ENCODE data around the gene ASXL3. TPM values are rescaled to one million over a fixed set of nuclear protein-coding genes. Genes with fewer than 3 reads are reported as not detected.

Gene ASXL3
- total and polyA plus RNA-seq, 10 of the 15 experiments (the other 5 are each of a cell fraction or from before 2014, with no cell fraction given) = 0.15 TPM; not detected in 9

DNA sequence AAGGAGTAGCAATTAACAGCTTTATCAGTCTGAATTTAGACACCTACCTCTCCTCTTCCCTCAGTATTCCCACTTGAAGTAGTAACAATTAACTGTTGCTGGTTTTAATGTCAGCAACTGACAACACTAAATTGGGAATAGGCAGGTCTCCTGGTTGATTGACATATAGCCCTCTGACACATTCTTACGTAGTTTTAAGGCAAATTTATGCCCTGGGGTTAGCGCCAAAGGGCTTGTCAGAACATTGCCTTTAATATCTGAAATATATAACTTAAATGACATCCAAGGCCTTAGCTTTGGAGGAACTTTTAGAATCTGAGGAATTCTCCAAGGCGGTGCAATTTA, 7.4 kb downstream of the ASXL3 start:
- Histone ChIP-seq H3K27ac (ENCODE audit: control insufficient read depth, insufficient read depth) (no peak overlapping the region), H3K36me3 (ENCODE audit: control insufficient read depth in 2 of 2, insufficient read depth in 2 of 2, low read length in 1 of 2) (no peaks in the 10 kb centered on the region), H4K20me1 (ENCODE audit: control insufficient read depth, insufficient read depth) (no peaks in the 10 kb centered on the region), H3K4me2 (ENCODE audit: control insufficient read depth, insufficient read depth) (no peak overlapping the region), H3K27me3 (replicated peaks in 1 of 2; ENCODE audit: control insufficient read depth in 2 of 2, insufficient read depth in 2 of 2, low read length in 1 of 2) (no peaks in the 10 kb centered on the region; a peak in 1 of 4 replicates), H3K4me3 (no peak overlapping the region), H3K79me2 (ENCODE audit: control insufficient read depth, insufficient read depth, low read length) (no peaks in the 10 kb centered on the region), H3K9me3 (replicated peaks; ENCODE audit: control insufficient read depth, insufficient read depth, low read length) (no peaks in the 10 kb centered on the region), H2AFZ (ENCODE audit: control insufficient read depth, low read depth, low read length) (no peak overlapping the region), H3K9ac (ENCODE audit: control insufficient read depth, insufficient read depth, low read length) (no peak overlapping the region), H3K4me1 (ENCODE audit: control insufficient read depth, insufficient read depth, low read length) (no peaks in the 10 kb centered on the region)
- no peak for FAIRE-seq
- ChIA-PET SMC1A (ENCODE audit: uncharacterized antibody, unreplicated experiment) (interaction anchor here (1.0 kb wide), 1 partner anchor 10 kb away, joined by 3 read pairs; no protein-coding TSS in a partner anchor), CTCF (no interaction called here), POLR2A (no interaction called here), RAD21 (ENCODE audit: unreplicated experiment) (no interaction called here)
- no peak for DNase-seq (ENCODE audit: low read depth, low spot score)
- intact Hi-C loops (cut with micrococcal nuclease; ENCODE audit: unreplicated experiment) (no loop called here), in situ Hi-C loops (cut with MboI) (no loop called here)
- 14% methylated on average over 3 of the region's 3 CpGs for WGBS (ENCODE audit: insufficient coverage, insufficient replicate concordance, low lambda C conversion rate, missing lambda C conversion rate)
- no TSS peak for BruUV-seq (replicated peaks)
- no peak for ATAC-seq
- TF ChIP-seq, protein P1, sequence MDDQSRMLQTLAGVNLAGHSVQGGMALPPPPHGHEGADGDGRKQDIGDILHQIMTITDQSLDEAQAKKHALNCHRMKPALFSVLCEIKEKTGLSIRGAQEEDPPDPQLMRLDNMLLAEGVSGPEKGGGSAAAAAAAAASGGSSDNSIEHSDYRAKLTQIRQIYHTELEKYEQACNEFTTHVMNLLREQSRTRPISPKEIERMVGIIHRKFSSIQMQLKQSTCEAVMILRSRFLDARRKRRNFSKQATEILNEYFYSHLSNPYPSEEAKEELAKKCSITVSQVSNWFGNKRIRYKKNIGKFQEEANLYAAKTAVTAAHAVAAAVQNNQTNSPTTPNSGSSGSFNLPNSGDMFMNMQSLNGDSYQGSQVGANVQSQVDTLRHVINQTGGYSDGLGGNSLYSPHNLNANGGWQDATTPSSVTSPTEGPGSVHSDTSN (IDR thresholded peaks at IDR 0.05; ENCODE audit: insufficient replicate concordance, low read depth, low read length) = no peak
- TF ChIP-seq HDAC6 (IDR thresholded peaks at IDR 0.05; ENCODE audit: unreplicated experiment) (no peak), NFIC (IDR thresholded peaks at IDR 0.05; ENCODE audit: low read depth, low read length) (no peak), NKRF (conservative IDR thresholded peaks at IDR 0.05) (no peak), NR2C1 (IDR thresholded peaks at IDR 0.05) (no peak), RELB (IDR thresholded peaks at IDR 0.05; ENCODE audit: low read depth) (no peak), MYB (IDR thresholded peaks at IDR 0.05; ENCODE audit: borderline replicate concordance, low read depth, low read length) (no peak), USF1 (IDR thresholded peaks at IDR 0.05; ENCODE audit: borderline replicate concordance, extremely low read length, insufficient read depth, low read depth, low read length) (no peak), CHD2 (IDR thresholded peaks at IDR 0.05; ENCODE audit: borderline replicate concordance, low read depth, low read length) (no peak), TAF1 (IDR thresholded peaks at IDR 0.05; ENCODE audit: borderline replicate concordance, low read depth, low read length) (no peak), NRF1 (conservative IDR thresholded peaks at IDR 0.05; ENCODE audit: low read depth, low read length) (no peak)
- TF ChIP-seq, protein P2, sequence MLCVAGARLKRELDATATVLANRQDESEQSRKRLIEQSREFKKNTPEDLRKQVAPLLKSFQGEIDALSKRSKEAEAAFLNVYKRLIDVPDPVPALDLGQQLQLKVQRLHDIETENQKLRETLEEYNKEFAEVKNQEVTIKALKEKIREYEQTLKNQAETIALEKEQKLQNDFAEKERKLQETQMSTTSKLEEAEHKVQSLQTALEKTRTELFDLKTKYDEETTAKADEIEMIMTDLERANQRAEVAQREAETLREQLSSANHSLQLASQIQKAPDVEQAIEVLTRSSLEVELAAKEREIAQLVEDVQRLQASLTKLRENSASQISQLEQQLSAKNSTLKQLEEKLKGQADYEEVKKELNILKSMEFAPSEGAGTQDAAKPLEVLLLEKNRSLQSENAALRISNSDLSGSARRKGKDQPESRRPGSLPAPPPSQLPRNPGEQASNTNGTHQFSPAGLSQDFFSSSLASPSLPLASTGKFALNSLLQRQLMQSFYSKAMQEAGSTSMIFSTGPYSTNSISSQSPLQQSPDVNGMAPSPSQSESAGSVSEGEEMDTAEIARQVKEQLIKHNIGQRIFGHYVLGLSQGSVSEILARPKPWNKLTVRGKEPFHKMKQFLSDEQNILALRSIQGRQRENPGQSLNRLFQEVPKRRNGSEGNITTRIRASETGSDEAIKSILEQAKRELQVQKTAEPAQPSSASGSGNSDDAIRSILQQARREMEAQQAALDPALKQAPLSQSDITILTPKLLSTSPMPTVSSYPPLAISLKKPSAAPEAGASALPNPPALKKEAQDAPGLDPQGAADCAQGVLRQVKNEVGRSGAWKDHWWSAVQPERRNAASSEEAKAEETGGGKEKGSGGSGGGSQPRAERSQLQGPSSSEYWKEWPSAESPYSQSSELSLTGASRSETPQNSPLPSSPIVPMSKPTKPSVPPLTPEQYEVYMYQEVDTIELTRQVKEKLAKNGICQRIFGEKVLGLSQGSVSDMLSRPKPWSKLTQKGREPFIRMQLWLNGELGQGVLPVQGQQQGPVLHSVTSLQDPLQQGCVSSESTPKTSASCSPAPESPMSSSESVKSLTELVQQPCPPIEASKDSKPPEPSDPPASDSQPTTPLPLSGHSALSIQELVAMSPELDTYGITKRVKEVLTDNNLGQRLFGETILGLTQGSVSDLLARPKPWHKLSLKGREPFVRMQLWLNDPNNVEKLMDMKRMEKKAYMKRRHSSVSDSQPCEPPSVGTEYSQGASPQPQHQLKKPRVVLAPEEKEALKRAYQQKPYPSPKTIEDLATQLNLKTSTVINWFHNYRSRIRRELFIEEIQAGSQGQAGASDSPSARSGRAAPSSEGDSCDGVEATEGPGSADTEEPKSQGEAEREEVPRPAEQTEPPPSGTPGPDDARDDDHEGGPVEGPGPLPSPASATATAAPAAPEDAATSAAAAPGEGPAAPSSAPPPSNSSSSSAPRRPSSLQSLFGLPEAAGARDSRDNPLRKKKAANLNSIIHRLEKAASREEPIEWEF (IDR thresholded peaks at IDR 0.05; ENCODE audit: insufficient replicate concordance, low read depth, low read length) = no peak

Data from GM12878 (cell line).